Left ventricle myocardium inferior (tissue), 1 donor: Measurements from ENCODE around the gene GAREM2. TPM values are rescaled to one million over a fixed set of nuclear protein-coding genes. Genes with fewer than 3 reads are reported as not detected.

ENCODE experiments used
- DNase-seq: peaks from one replicate; pipeline ENCODE4 v3.0.0-alpha.2; 2020
- H3K27ac ChIP-seq: fragments of 200-600 bp; replicated peaks from 2 replicates; pipeline ENCODE4 v1.8.0; 2021
- H3K27me3 ChIP-seq: fragments of 200-600 bp; 2 replicates; pipeline ENCODE4 v1.8.0; 2021; ENCODE audit warnings: low read depth
- H3K36me3 ChIP-seq: fragments of 200-600 bp; 2 replicates; pipeline ENCODE4 v1.8.0; 2021
- H3K4me1 ChIP-seq: fragments of 200-600 bp; 2 replicates; pipeline ENCODE4 v1.8.0; 2021
- H3K4me3 ChIP-seq: fragments of 200-600 bp; 2 replicates; pipeline ENCODE4 v1.8.0; 2021; ENCODE audit warnings: mild to moderate bottlenecking, moderate library complexity
- H3K9me3 ChIP-seq: fragments of 200-600 bp; replicated peaks from 2 replicates; pipeline ENCODE4 v1.8.0; 2021
- intact Hi-C: fragments of 100-400 bp; cut with micrococcal nuclease; formaldehyde crosslinking; loops from one replicate; pipeline ENCODE4 v1.11.0; 2022
- total RNA-seq: library from RNA; stranded (reverse); fragmentation: NEBNext Ultra II Directional; extraction: Animal tissue kit (Norgen Biotek cat#: 25700); gene quantifications from one replicate; pipeline ENCODE4 v1.2.1, GENCODE V29; 2021
- TF ChIP-seq, protein P1 (sequence below): fragments of 200-600 bp; IDR thresholded peaks from 2 replicates; pipeline ENCODE4 v1.8.0; 2021; ENCODE audit warnings: antibody characterized with exemption, mild to moderate bottlenecking, borderline replicate concordance
- donor health status: DM: no; HTN: yes; CAD: no; lungs with severe emphysema.

Gene GAREM2
- total RNA-seq, 1 donor from 2014 or later, result 0.93 TPM

DNA sequence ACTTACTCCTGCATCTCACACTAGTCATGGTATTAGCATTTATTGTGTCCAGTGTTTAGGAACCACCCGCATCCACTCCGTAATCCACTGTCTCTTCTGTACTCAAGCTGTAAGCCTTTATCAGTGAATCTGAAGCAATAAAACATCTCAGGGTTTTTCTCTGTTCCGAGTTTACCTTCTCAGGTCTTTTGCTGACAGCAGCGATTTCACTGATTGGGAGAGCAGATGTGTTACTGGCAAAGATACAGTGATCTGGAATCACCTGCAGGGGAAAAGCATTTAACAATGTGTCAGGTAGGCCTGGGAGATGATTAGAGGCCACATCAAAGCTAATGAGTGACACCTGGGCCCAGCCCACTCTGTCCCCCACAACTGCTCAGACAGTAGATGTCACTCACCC lies 24.6 kb downstream of the GAREM2 start:
- H3K4me1 ChIP-seq, result peaks cover 16% of the 10 kb centered on the region
- intact Hi-C loops, result no loop called here
- H3K36me3 ChIP-seq, result peaks cover 98% of the 10 kb centered on the region
- no peaks in the 10 kb centered on the region for H3K9me3 ChIP-seq
- no peak for DNase-seq
- TF ChIP-seq, protein P1, sequence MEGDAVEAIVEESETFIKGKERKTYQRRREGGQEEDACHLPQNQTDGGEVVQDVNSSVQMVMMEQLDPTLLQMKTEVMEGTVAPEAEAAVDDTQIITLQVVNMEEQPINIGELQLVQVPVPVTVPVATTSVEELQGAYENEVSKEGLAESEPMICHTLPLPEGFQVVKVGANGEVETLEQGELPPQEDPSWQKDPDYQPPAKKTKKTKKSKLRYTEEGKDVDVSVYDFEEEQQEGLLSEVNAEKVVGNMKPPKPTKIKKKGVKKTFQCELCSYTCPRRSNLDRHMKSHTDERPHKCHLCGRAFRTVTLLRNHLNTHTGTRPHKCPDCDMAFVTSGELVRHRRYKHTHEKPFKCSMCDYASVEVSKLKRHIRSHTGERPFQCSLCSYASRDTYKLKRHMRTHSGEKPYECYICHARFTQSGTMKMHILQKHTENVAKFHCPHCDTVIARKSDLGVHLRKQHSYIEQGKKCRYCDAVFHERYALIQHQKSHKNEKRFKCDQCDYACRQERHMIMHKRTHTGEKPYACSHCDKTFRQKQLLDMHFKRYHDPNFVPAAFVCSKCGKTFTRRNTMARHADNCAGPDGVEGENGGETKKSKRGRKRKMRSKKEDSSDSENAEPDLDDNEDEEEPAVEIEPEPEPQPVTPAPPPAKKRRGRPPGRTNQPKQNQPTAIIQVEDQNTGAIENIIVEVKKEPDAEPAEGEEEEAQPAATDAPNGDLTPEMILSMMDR, result no peak
- H3K27me3 ChIP-seq, result no peaks in the 10 kb centered on the region
- H3K27ac ChIP-seq, result no peak overlapping the region
- no peak overlapping the region for H3K4me3 ChIP-seq

DNA sequence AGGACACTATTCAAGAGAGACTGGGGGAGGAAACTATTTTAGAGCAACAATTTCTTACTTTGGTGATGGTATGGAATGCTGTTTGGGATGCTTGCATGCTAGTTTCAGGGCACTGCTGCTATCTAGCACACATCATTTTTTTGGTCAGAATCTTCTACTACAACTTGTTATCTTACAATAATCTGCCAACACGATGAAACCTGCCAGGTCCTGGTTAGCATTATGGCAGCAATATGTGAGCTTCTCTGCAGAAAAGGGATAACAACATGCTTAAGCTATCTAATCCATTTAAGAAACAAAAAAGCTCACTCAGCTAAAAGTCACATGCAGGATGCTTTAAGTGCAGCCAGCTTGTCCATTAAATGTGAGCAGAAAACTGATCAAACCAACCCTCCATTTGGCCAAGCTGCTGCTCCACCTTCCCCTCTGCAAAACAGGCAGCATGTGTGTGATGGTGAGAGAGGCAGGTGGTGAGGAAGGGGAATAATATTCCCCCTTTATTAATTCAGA lies 30.1 kb downstream of the GAREM2 start:
- no peak overlapping the region for H3K27ac ChIP-seq
- intact Hi-C loops, result loop anchor here (10.0 kb wide), 1 partner anchor 82 kb away; no protein-coding TSS in a partner anchor
- peaks cover under 1% of the 10 kb centered on the region for H3K4me1 ChIP-seq
- TF ChIP-seq, protein P1, result no peak
- no peaks in the 10 kb centered on the region for H3K9me3 ChIP-seq
- no peak overlapping the region for H3K4me3 ChIP-seq
- no peak for DNase-seq
- peaks cover 99% of the 10 kb centered on the region for H3K36me3 ChIP-seq
- no peaks in the 10 kb centered on the region for H3K27me3 ChIP-seq

DNA sequence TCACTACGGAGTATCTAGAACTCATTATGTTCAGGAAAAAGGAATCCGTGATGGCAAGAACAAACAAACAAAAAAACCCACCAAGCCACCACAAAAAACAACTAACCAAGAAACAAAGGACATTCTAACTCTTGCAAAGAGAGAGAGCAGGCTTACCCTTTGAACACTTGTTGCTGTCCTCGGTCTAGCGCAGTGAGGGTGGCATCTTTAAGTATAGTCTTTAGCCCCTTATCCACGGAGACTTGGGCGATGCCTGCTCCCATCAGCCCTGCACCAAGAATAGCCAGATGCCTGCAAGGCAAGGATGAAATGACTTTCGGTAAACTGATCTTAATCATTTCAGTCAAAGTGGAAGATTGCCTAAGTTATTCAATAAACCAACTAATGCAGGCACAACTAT lies 31.0 kb downstream of the GAREM2 start:
- intact Hi-C loops, result loop anchor here (10.0 kb wide), 1 partner anchor 81 kb away; no protein-coding TSS in a partner anchor
- no peak overlapping the region for H3K27ac ChIP-seq
- no peaks in the 10 kb centered on the region for H3K4me1 ChIP-seq
- no peaks in the 10 kb centered on the region for H3K9me3 ChIP-seq
- peaks cover 99% of the 10 kb centered on the region for H3K36me3 ChIP-seq
- no peaks in the 10 kb centered on the region for H3K27me3 ChIP-seq
- no peak overlapping the region for H3K4me3 ChIP-seq
- TF ChIP-seq, protein P1, result no peak
- DNase-seq, result no peak

DNA sequence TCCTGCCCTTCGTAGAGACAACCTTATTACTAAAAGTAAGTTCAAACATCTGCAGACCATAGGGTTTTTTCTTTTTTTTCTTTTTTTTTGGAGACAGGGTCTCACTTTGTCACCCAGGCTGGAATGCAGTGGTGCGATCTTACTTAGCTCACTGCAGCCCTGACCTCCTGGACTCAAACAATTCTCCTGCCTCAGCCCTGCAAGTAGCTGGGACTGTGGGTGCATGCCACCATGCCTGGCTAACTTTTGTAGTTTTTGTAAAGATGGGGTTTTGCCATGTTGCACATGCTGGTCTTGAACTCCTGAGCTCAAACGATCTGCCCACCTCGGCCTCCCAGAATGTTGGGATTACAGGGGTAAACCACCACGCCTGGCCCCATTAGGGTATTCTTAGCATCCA lies 39.1 kb downstream of the GAREM2 start:
- TF ChIP-seq, protein P1, result no peak
- Histone ChIP-seq H3K9me3 (no peaks in the 10 kb centered on the region), H3K27ac (no peak overlapping the region), H3K27me3 (no peaks in the 10 kb centered on the region), H3K36me3 (peaks cover 96% of the 10 kb centered on the region), H3K4me1 (no peaks in the 10 kb centered on the region), H3K4me3 (no peak overlapping the region)
- no peak for DNase-seq
- intact Hi-C loops, result no loop called here

GRCh38 chr2:26214759-26215158 lies 41.9 kb downstream of the GAREM2 start:
- intact Hi-C loops, result no loop called here
- Histone ChIP-seq H3K27me3 (no peaks in the 10 kb centered on the region), H3K9me3 (no peaks in the 10 kb centered on the region), H3K4me1 (no peaks in the 10 kb centered on the region), H3K36me3 (peaks cover 94% of the 10 kb centered on the region), H3K4me3 (no peak overlapping the region), H3K27ac (no peak overlapping the region)
- TF ChIP-seq, protein P1, result no peak
- no peak for DNase-seq
